ENCODE measurements around the gene LSP1. TPM values are rescaled to one million over a fixed set of nuclear protein-coding genes. Genes with fewer than 3 reads are reported as not detected.

LSP1 gene
- total and polyA plus RNA-seq, 8 donors = 2.4 to 26.8 (median 9.9) TPM

DNA sequence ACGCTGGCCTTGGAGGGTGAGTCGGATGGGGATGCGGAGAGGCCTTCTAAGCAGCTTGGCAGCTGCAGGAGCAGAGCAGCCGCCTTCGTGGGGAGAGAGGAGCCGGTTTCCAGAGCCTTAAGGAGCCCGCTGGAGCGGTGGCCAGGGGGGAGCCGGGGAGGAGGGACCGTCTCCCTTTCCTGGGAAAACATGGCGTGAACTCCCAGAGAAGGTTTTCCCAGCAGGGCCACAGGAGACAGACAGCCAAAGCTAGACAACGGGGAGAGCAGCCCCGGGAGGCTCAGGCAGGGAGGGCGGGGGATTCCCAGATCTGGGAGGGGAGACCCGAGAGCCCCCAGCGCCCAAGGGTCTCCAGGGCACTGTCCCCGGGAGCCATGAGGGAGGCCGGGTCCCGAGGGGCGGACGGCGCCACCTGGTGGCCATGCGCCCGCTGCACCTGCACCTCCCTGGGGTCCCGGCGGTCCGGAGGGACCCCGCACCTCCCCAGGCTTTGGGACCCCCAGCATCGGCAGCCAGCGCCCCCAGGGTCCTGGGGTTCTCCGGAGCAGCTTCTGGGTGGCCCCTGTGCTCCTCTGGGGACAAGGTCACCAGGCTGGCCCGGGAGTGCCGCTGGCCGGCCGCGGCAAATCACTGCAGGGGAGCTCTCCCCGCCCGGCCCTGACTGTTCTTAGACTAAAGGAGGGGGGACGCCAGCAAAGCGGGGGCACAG is 20.5 kb upstream of the LSP1 start:
- DNase-seq (peak in 5 of 6 donors; percentile 45 to 92 (median 78)), ATAC-seq (peak; percentile 22 to 42 (median 26))
- H3K27ac ChIP-seq = peak overlapping the region; percentile 13 to 96 (median 89)

GRCh38 chr11:1832920-1833295 is 20.0 kb upstream of the LSP1 start:
- H3K4me3 ChIP-seq = peak overlapping the region in 1 of 4 donors; percentile 17
- intact Hi-C loops (cut with DNase I) = loop anchor here in 2 of 3 donors (5.0 kb wide), 1 partner anchor 136 kb away; the partner anchor contains the start of gene KRTAP5-6 (in 2 of the 2)
- H3K27ac ChIP-seq = peak overlapping the region; percentile 13 to 96 (median 89)
- no peak for FAIRE-seq
- no peak for TF ChIP-seq CTCF (IDR thresholded peaks at IDR 0.05)
- H3K36me3 ChIP-seq = no peaks in the 10 kb centered on the region
- peak in 5 of 6 donors; percentile 22 to 75 (median 52) for DNase-seq
- no peak for ATAC-seq
- no peaks in the 10 kb centered on the region for H3K9me3 ChIP-seq
- H3K27me3 ChIP-seq = no peaks in the 10 kb centered on the region
- peaks cover 37 to 50% (median 39%) of the 10 kb centered on the region in 3 donors for H3K4me1 ChIP-seq
- 50 to 54% methylated on average over 17 of the region's 17 CpGs for WGBS, 2 donors

More for the DNA sequence above, 20.5 kb upstream of the LSP1 start:
- intact Hi-C loops (cut with DNase I) = loop anchor here in 2 of 3 donors (5.0 kb wide), 1 partner anchor 135 kb away; the partner anchor contains the start of gene KRTAP5-6 (in 2 of the 2)
- WGBS, 2 donors = 14 to 20% methylated on average over 26 to 40 of the region's 40 CpGs
- peak overlapping the region in 1 of 4 donors; percentile 17 for H3K4me3 ChIP-seq
- peak; percentile 94 to 98 (median 96) for TF ChIP-seq CTCF (IDR thresholded peaks at IDR 0.05)
- no peaks in the 10 kb centered on the region for H3K27me3 ChIP-seq
- H3K36me3 ChIP-seq = no peaks in the 10 kb centered on the region
- no peaks in the 10 kb centered on the region for H3K9me3 ChIP-seq
- H3K4me1 ChIP-seq = peaks cover 39 to 53% (median 43%) of the 10 kb centered on the region in 3 donors
- FAIRE-seq = no peak

DNA sequence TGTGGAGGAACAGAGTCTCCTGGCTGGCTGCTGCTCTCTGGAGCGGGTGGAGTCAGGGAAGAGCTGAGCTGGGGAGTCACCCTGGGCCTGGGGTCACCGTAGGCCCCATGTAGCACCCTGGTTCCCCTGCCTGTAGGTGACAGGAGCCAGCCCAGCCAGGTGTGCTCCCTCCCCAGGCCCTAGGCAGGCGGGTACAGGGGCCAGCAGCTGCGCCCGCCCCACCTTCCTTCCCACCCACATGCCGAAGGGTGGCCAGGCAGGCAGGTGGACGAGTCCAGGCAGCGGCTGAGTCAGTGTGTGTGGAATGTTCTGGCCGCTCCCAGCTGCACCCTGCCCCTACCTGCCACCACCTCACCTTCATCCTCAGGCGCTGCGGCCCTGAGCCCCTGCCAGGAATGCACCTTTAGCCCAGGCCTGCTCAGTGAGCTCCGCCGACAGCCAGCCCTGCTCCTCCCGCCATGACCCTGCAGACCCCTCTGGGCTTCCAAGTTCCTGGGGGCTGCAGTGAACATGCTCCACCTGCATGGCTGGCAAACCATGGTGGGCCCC is 18.7 kb upstream of the LSP1 start:
- Histone ChIP-seq H3K36me3 (no peaks in the 10 kb centered on the region), H3K9me3 (no peaks in the 10 kb centered on the region), H3K27ac (peak overlapping the region; percentile 85 to 96 (median 93)), H3K4me3 (no peak overlapping the region), H3K27me3 (no peaks in the 10 kb centered on the region), H3K4me1 (peaks cover 37 to 58% (median 39%) of the 10 kb centered on the region in 3 donors)
- intact Hi-C loops (cut with DNase I) = loop anchor here in 2 of 3 donors (5.0 kb wide), 1 partner anchor 137 kb away; the partner anchor contains the start of gene KRTAP5-6 (in 2 of the 2)
- FAIRE-seq (no peak), DNase-seq (peak; percentile 88 to 98 (median 96)), ATAC-seq (peak; percentile 81 to 86 (median 84))
- TF ChIP-seq CTCF (IDR thresholded peaks at IDR 0.05) = no peak
- 18 to 25% methylated on average over 13 to 14 of the region's 14 CpGs for WGBS, 2 donors

DNA sequence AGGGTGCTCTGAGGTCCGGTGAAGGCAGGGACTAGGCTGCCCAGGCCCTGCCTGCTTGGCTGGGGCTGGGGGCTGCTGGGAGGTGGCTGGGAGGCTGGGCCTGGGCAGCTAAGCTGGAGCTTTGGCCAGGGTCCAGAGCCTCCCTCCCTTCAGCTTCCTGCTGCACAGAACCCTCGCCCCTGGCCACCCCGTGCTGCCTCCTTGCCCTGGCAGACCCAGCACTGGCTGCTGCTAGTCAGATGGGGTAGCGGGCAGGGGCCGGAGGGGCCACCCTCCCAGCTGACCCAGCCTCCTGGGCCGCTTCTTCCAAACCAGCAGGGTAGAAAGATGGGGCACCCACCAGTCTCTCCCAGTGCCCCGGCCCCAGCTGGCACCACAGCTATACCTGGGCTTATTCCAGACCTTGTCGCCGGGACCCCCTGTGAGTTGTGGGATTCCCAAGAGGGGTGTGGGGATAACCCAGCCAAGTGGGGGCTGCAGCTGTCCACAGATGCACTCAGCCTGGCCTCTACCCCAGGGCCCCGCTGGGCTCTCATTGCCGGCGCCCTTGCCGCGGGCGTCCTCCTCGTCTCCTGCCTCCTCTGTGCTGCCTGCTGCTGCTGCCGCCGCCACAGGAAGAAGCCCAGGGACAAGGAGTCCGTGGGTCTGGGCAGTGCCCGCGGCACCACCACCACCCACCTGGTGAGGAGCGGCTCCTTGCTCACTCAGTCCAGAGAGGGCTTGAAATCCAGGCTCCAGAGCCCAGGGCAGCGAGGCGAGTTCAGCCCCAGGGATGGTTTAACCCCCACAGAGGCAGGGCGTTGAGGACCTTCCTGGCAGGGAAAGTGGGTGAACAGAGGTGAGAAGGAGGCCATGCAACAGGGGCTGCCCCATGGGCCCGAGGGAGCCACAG is 17.9 kb upstream of the LSP1 start, which contains the start of gene SYT8:
SYT8 (plus strand) TSS at position 212 of the 892 bp plus-strand sequence; CDS start at position 328, 116 bp downstream.
- H3K36me3 ChIP-seq = no peaks in the 10 kb centered on the region
- no peaks in the 10 kb centered on the region for H3K9me3 ChIP-seq
- intact Hi-C loops (cut with DNase I) = loop anchor here in 2 of 3 donors (5.0 kb wide), 2 partner anchors 138 to 312 kb away; partner anchors contain the start of gene KRTAP5-6 (in 2 of the 2)
- DNase-seq = peak; percentile 48 to 91 (median 71)
- no peak within 1 kb of the TSS for H3K4me3 ChIP-seq
- TF ChIP-seq CTCF (IDR thresholded peaks at IDR 0.05) = no peak
- WGBS, 2 donors = 81 to 82% methylated on average over 26 of the region's 26 CpGs
- H3K27me3 ChIP-seq = no peaks in the 10 kb centered on the region
- peak within 1 kb of the TSS; percentile 85 to 96 (median 93) for H3K27ac ChIP-seq
- no peak for FAIRE-seq
- H3K4me1 ChIP-seq = peaks cover 36 to 59% (median 38%) of the 10 kb centered on the region in 3 donors
- ATAC-seq = peak; percentile 0 to 18 (median 3)
